ENCODE results near the gene CYBC1.

CYBC1 gene

DNA sequence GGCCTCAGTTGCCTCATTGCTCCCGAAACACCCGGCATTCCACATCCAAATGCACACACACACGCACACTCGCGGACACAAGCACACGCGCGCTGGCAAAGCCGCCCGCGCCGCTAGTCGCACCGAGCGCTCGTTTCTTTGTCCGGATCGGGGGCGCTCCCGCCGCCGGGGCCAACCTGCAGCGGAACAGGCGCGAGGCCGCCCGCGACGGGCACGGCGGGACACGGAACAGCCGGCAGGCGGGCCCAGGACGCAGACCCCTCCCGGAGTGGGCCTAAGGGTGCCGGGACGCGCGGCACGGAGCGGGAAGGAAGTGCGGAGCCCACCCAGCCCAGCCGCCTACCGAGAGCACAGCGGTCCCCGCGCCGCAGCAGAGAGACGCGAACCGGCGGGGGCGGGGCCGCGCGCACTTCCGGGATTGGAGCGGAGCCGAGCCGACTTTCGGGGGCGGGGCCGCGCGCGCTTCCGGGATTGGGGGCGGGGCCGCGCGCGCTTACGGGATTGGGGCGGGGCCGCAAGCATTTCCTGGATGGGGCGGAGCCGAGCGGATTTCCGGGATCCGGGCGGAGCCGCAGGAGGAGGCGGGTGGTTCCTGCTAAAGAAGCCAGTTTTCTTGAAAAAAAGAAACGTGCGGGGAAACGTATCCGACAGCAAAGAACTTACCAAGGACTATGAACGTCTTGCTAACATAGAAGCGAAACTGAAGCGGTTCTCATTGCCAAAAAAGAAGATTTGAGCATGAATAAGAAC lies at the start of gene CYBC1:
CYBC1 (minus strand) TSS at position 396 of the 750 bp plus-strand sequence. CDS start 1,498 bp downstream, outside the sequence.
- peak within 1 kb of the TSS; percentile 97 for H3K27ac Mint-ChIP-seq
- peaks cover 47% of the 10 kb centered on the region for H3K4me1 Mint-ChIP-seq (ENCODE audit: low read depth)
- DNase-seq: peak; percentile 97
- peak within 1 kb of the TSS; percentile 90 for H3K4me3 Mint-ChIP-seq
- H3K27me3 Mint-ChIP-seq: no peaks in the 10 kb centered on the region
- no peaks in the 10 kb centered on the region for H3K9me3 Mint-ChIP-seq
- peaks cover 45% of the 10 kb centered on the region for H3K36me3 Mint-ChIP-seq (ENCODE audit: low read depth)

- Mint-ChIP-seq H3K4me3 (peak overlapping the region; percentile 76), H3K27me3 (no peaks in the 10 kb centered on the region), H3K9me3 (no peaks in the 10 kb centered on the region), H3K27ac (peak overlapping the region; percentile 85), H3K36me3 (ENCODE audit: low read depth) (no peaks in the 10 kb centered on the region), H3K4me1 (ENCODE audit: low read depth) (peaks cover 27% of the 10 kb centered on the region)
- DNase-seq: peak; percentile 71
Measured at GRCh38 chr17:82497483-82498405, 47.2 kb upstream of the CYBC1 start.

- Mint-ChIP-seq H3K27ac (peak overlapping the region; percentile 79), H3K9me3 (no peaks in the 10 kb centered on the region), H3K4me3 (peak overlapping the region; percentile 67), H3K36me3 (ENCODE audit: low read depth) (no peaks in the 10 kb centered on the region), H3K4me1 (ENCODE audit: low read depth) (peaks cover 27% of the 10 kb centered on the region), H3K27me3 (no peaks in the 10 kb centered on the region)
- DNase-seq: peak; percentile 94
Measured at GRCh38 chr17:82496529-82497434, 46.2 kb upstream of the CYBC1 start.

DNA sequence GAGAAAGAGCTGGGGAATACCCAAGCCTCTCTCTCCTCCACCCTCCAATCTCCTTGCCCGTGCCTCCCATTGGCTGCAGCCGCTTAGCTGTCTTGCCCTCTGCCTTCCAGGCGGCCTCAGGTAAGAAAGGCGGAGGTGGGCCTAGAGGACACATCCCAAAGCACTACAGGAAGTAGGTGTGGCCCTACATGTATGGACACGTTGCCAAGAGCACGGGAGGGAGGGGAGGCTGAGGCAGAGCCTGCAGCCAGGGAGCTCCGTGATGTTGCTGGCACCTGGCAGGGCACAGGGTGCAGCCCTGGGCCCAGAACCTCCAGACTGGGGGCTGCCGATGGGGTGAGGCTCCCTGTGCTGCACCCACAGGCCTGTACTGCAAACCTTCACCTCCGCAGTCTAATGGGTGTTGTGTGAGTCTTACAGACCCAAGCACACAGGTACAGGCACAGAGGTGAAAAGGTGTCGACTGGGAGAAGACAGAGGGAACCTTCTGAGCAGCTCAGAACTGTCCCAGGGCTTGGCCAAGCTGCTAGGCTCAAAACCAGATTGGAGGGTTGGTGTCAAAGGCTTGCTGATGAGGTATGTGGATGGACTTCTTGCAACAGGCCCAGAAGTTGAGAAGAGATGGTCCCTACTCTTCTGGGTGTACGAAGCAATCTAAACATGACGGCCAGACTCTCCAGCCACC lies 45.4 kb upstream of the CYBC1 start:
- no peak overlapping the region for H3K27ac Mint-ChIP-seq

GRCh38 chr17:82494236-82495055 lies 43.9 kb upstream of the CYBC1 start:
- Mint-ChIP-seq H3K4me1 (ENCODE audit: low read depth) (peaks cover 27% of the 10 kb centered on the region), H3K27ac (peak overlapping the region; percentile 89), H3K27me3 (no peaks in the 10 kb centered on the region), H3K4me3 (peak overlapping the region; percentile 51), H3K36me3 (ENCODE audit: low read depth) (peaks cover under 1% of the 10 kb centered on the region), H3K9me3 (no peaks in the 10 kb centered on the region)
- DNase-seq: peak; percentile 96

More for the DNA sequence above, 45.4 kb upstream of the CYBC1 start:
- no peak for DNase-seq
- no peaks in the 10 kb centered on the region for H3K36me3 Mint-ChIP-seq (ENCODE audit: low read depth)
- no peaks in the 10 kb centered on the region for H3K9me3 Mint-ChIP-seq
- H3K27me3 Mint-ChIP-seq: no peaks in the 10 kb centered on the region
- H3K4me3 Mint-ChIP-seq: peak overlapping the region; percentile 67
- H3K4me1 Mint-ChIP-seq (ENCODE audit: low read depth): peaks cover 27% of the 10 kb centered on the region

- Mint-ChIP-seq H3K9me3 (no peaks in the 10 kb centered on the region), H3K27ac (no peak overlapping the region), H3K4me3 (no peak overlapping the region), H3K27me3 (no peaks in the 10 kb centered on the region), H3K36me3 (ENCODE audit: low read depth) (peaks cover 11% of the 10 kb centered on the region), H3K4me1 (ENCODE audit: low read depth) (peaks cover 23% of the 10 kb centered on the region)
- DNase-seq: no peak
Measured at GRCh38 chr17:82493226-82493781, 42.8 kb upstream of the CYBC1 start.

DNA sequence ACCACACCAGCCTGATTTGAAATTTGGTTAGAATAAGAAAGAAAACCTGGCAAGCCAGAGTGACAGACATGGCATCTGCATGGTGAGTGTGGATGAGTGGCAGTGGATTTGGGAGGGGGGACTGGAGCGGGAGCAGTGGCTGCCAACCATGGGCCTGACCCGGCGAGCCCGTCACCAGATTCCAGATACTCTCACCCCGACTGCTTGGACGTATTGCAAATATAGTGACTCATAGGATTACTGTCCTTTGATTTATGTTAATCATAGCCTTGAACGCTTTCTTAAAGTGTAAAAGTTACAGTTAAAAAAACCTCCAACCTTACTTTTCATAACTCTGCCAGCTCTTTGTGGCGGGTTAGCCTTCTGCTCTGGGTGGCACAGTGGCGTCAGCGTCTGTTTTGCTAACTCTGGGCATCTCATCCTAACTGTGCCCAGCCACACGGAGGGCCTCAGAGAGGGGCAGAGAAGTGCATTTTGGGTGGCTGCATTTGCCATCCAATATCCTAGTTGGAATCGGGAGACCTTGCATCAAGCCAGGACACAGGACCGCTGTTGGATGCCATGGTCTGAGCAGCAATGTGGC lies 42.2 kb upstream of the CYBC1 start:
- H3K36me3 Mint-ChIP-seq (ENCODE audit: low read depth): peaks cover 16% of the 10 kb centered on the region
- no peak for DNase-seq
- no peak overlapping the region for H3K27ac Mint-ChIP-seq
- no peaks in the 10 kb centered on the region for H3K9me3 Mint-ChIP-seq
- no peaks in the 10 kb centered on the region for H3K27me3 Mint-ChIP-seq
- H3K4me3 Mint-ChIP-seq: no peak overlapping the region
- H3K4me1 Mint-ChIP-seq (ENCODE audit: low read depth): peaks cover 19% of the 10 kb centered on the region

GRCh38 chr17:82491533-82491932 lies 41.0 kb upstream of the CYBC1 start:
- H3K27ac Mint-ChIP-seq: no peak overlapping the region
- no peak overlapping the region for H3K4me3 Mint-ChIP-seq
- no peaks in the 10 kb centered on the region for H3K9me3 Mint-ChIP-seq

GRCh38 chr17:82491196-82491530 lies 40.6 kb upstream of the CYBC1 start:
- H3K27me3 Mint-ChIP-seq: no peaks in the 10 kb centered on the region
- peaks cover 14% of the 10 kb centered on the region for H3K4me1 Mint-ChIP-seq (ENCODE audit: low read depth)
- no peaks in the 10 kb centered on the region for H3K9me3 Mint-ChIP-seq
- H3K36me3 Mint-ChIP-seq (ENCODE audit: low read depth): peaks cover 31% of the 10 kb centered on the region
- H3K27ac Mint-ChIP-seq: no peak overlapping the region
- no peak for DNase-seq
- H3K4me3 Mint-ChIP-seq: no peak overlapping the region

More at GRCh38 chr17:82491533-82491932, 41.0 kb upstream of the CYBC1 start:
- Mint-ChIP-seq H3K36me3 (ENCODE audit: low read depth) (peaks cover 27% of the 10 kb centered on the region), H3K27me3 (no peaks in the 10 kb centered on the region), H3K4me1 (ENCODE audit: low read depth) (peaks cover 14% of the 10 kb centered on the region)
- no peak for DNase-seq

- peaks cover 17% of the 10 kb centered on the region for H3K4me1 Mint-ChIP-seq (ENCODE audit: low read depth)
- peaks cover 36% of the 10 kb centered on the region for H3K36me3 Mint-ChIP-seq (ENCODE audit: low read depth)
- DNase-seq: no peak
- H3K27me3 Mint-ChIP-seq: no peaks in the 10 kb centered on the region
- H3K4me3 Mint-ChIP-seq: no peak overlapping the region
- no peaks in the 10 kb centered on the region for H3K9me3 Mint-ChIP-seq
- no peak overlapping the region for H3K27ac Mint-ChIP-seq
Measured at GRCh38 chr17:82490512-82491195, 40.1 kb upstream of the CYBC1 start.

GRCh38 chr17:82489851-82490511 lies 39.4 kb upstream of the CYBC1 start:
- Mint-ChIP-seq H3K36me3 (ENCODE audit: low read depth) (peaks cover 43% of the 10 kb centered on the region), H3K4me3 (no peak overlapping the region), H3K9me3 (no peaks in the 10 kb centered on the region), H3K4me1 (ENCODE audit: low read depth) (peaks cover 17% of the 10 kb centered on the region), H3K27me3 (no peaks in the 10 kb centered on the region), H3K27ac (no peak overlapping the region)
- DNase-seq: no peak

GRCh38 chr17:82489117-82489516 lies 38.6 kb upstream of the CYBC1 start:
- Mint-ChIP-seq H3K4me1 (ENCODE audit: low read depth) (peaks cover 12% of the 10 kb centered on the region), H3K27me3 (no peaks in the 10 kb centered on the region), H3K9me3 (no peaks in the 10 kb centered on the region), H3K4me3 (no peak overlapping the region), H3K36me3 (ENCODE audit: low read depth) (peaks cover 51% of the 10 kb centered on the region), H3K27ac (peak overlapping the region; percentile 52)
- DNase-seq: no peak
